COLO829 (cell line): Measurements from ENCODE around the gene GATA5.

Experiments used
- DNase-seq: peaks from one replicate; pipeline ENCODE4 v3.0.0; 2012; ENCODE audit warnings: low spot score

Gene GATA5

GRCh38 chr20:62453186-62453808 is 22.5 kb downstream of the GATA5 start:
- DNase-seq = no peak

GRCh38 chr20:62452475-62453095 is 23.2 kb downstream of the GATA5 start:
- no peak for DNase-seq

GRCh38 chr20:62451970-62452369 is 23.8 kb downstream of the GATA5 start:
- no peak for DNase-seq

- no peak for DNase-seq
Observed at GRCh38 chr20:62451156-62451767, 24.5 kb downstream of the GATA5 start.

DNA sequence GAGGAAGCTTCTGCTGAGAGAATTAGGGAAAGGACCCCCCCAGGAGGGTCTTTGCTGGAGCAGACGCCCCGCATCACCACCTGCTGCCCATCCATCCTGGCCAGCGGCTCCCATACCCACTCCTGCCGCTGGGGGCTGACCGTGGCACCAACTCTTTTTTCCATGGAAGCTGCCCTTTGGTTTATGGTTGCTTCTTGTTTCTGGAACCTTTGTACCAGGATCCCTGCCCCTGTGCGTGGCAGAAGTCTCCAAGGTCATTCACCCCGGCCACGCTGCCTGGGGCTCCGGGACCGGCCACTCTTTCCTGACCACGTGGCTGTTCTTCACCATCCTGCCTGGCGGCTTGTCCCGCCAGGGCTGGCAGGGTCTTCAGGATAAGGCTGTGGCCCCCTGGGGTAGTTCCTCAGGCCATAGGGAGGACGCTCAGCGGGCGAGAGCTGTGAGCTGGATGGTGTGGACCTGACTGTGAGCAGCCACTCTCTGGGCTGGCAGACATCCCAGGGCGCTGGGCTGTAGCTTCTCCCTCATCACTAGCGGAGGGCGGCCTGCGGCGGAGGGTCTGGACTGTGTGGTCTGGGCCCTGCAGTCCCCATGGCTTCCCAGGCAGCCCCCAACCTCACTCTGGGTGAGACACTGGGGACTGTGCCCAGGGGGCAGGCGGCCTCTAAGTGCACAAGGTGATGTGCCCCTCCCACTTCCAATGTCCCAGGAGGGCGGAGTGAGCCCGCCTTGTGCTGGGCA is 25.7 kb downstream of the GATA5 start:
- no peak for DNase-seq

DNA sequence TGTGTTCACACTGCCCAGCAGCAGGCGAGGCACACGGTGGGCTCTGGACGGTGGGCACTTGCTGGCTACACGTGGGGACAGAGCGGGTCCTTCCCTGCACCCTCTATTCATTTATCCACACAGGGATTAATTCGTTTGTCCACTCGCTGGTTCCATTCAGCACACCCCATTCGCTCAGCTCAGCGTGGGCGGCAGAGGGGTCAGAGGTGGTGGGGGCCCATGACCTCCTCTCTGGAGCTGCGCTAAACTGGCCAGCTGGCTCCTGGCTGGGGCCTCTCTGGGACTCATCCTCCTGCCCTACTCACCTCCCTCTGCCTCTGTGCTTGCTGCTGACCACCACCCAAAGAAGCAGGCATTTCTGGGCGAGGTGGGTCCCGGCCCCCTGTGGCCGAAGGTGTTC is 27.0 kb downstream of the GATA5 start:
- no peak for DNase-seq

DNA sequence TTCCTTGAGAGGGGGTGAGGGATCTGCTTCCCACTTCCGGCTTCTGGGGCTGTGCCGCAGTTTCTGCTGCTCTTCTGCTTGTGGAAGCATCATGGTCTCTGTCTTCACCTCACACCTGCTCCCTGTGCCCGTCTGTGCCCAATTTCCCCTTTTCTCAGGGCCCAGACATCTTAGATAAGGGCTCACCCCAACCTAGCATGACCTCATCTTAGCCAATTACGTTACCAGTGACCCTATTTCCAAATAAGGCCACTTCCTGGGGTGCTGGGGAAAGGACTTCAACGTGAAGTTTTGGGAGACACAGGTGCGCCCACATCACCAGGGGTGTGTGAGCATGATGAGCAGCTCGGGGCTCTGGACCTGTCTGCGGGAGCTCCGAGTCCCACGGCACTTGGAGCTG is 27.8 kb downstream of the GATA5 start:
- DNase-seq = no peak

DNA sequence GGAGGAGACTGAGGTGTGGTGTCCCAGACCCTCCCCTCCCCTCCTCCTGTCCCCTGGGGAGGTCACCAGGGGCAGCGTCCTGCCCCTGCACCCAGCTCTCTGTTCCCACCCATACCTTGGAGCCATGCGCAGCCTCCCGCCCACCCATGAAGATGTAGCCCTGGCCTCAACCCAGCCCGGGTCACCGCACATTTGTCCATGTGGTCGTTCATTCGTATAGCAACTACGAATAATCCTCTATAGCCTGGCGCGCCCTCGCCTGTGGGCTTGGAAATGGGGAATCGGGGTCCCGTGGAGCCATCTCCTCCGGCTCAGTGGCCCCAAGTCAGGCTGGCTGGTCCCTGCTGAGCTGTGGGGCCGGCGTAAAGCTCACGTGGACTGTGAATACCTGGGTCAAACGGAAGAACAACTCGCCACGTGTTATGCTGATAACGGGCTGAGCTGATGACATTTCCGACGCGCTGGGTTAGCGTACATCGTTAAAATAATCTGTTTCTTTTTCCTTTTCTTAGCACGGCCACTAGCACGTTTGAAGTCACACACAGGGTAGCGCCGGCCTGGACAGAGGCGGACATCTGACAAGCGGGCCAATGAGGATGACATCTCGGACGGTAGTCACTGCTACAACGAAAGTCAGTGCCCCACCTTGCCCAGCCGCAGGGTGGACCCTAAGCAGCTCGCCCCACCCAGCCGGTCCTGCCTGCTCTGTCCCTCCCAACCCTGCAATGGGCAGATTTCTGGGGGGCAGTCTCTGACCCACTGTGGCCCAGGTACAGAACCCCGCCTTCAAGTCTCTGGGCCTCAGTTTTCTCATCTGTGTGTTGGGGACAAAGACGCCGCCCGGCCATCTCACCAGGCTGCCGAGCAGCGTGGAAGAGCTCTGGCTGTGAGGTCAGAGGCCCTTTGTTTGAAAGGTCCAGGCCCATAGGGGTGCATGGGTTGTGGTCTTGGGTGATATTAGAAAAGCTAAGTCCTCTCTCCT is 28.6 kb downstream of the GATA5 start:
- DNase-seq = no peak

GRCh38 chr20:62446481-62446880 is 29.3 kb downstream of the GATA5 start:
- no peak for DNase-seq

DNA sequence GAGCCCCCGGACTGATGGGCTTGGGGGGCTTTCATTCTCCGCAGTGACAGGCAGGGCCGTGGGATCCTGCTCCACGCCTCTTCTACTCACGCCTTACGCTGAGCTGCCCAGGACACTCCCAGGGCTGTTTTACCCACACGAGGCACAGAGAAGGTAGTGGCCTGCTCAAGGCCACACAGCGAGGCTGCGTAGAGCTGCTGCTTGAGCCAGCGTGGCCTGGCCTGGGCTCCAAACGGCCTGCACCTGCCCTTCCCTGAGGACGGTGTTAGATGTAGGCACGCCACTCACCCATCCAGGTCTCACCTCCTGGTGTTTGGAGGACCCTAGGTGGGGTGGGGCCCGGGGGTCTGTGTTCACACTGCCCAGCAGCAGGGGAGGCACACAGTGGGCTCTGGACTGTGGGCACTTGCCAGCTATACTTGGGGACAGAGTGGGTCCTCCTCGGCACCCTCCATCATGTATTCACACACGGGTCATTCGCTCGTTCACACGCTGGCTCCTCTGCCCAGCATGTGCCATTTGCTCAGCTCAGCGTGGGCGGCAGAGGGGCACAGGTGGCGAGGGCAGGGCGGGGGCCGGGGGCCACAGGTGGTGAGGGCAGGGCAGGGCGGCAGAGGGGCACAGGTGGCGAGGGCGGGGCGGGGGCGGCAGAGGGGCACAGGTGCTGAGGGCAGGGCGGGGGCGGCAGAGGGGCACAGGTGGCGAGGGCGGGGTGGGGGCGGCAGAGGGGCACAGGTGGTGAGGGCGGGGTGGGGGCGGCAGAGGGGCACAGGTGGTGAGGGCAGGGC is 30.0 kb downstream of the GATA5 start:
- no peak for DNase-seq

GRCh38 chr20:62444286-62444685 is 31.5 kb downstream of the GATA5 start:
- no peak for DNase-seq

- no peak for DNase-seq
Observed at GRCh38 chr20:62441987-62442539, 33.7 kb downstream of the GATA5 start.

DNA sequence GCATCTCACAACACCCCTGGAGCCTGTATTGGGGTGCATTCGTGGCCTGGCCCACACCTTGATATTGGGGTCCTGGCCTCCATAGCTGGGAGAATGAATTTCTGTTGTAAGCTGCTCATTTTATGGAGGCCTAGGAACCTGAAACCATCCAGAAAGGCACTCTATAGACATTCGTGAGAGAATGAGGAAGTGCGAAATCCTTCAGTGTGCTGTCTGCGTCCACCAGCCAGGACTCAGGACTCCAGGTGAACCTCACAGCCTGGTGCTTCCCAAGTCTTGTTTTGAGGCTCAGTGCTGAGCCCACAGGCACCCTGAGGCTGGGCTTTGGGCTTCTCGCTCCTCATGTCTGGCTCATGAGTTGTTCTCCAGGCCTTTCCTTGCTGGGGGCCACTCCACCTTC is 36.6 kb downstream of the GATA5 start:
- DNase-seq = no peak

GRCh38 chr20:62437927-62438326 is 37.9 kb downstream of the GATA5 start:
- no peak for DNase-seq

GRCh38 chr20:62437496-62437895 is 38.3 kb downstream of the GATA5 start:
- no peak for DNase-seq

GRCh38 chr20:62436692-62437091 is 39.1 kb downstream of the GATA5 start:
- no peak for DNase-seq

GRCh38 chr20:62433658-62434497 is 41.9 kb downstream of the GATA5 start:
- no peak for DNase-seq

DNA sequence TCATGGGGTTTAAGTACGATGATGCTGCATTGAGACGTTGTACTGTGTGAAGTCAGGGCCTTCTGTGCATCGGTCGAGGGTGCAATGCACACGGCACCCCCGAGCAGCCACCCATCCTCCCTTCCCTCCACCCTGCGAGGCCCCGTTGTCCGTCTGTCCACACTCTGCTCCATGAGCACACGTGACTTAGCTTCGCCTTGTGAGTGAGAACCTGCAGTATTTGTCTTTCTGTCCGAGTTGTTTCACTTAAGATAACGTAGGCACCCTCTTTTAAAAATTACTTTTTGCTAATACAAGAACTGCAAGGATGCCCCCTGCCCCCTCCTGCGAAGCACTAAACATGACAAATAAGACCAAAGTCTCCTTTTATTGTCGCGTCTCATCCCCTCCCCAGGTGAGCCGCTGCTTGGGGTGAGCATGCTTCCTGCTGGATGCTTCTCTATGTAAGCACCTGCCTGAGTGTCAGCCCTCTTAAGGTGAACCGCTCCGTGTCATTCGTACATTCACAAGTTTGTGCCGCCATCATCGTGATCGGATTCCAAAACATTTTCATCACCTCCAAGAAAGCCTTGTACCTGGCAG is 44.8 kb downstream of the GATA5 start:
- DNase-seq = no peak

DNA sequence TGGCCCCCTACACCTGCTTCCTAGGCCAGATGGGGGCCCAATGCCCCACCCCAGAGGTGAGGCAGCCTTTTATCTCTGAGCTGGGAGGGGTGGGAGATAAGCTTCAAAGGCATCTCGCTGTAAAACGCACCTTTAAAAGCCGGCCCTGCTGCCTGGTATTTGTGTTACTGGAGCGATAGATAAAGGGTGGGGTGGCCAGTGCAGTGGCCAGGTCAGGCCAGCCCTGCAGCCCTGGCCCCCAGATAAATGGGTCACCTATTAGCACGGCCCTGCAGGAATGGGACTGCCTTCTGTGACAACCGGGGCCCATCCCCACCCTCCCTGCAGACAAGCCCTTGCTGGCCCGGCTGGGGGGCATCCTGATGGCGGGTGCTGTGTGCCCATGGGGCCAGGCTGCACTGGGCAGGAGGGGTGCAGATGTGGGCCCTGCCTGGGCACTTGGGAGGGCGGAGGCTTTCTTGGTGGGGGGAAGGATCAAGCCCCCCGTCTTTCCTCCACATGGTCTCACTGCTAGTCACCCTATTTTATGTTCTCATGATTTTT is 45.4 kb downstream of the GATA5 start:
- DNase-seq = no peak
